ENCODE data around the gene NPAS3.

- TF ChIP-seq CBX8 (IDR thresholded peaks at IDR 0.05; ENCODE audit: borderline replicate concordance, low read depth, low read length) (no peak), POLR2A (IDR thresholded peaks at IDR 0.05; ENCODE audit: control extremely low read depth in 1 of 2, low read depth in 2 of 2, low read length in 2 of 2) (no peak), EP300 (IDR thresholded peaks at IDR 0.05; ENCODE audit: borderline replicate concordance in 1 of 2, low read depth in 2 of 2, low read length in 2 of 2) (no peak), TCF12 (IDR thresholded peaks at IDR 0.05; ENCODE audit: low read depth, low read length) (no peak), JUN (IDR thresholded peaks at IDR 0.05; ENCODE audit: low read depth, low read length) (no peak), CTCF (IDR thresholded peaks at IDR 0.05; ENCODE audit: control extremely low read depth in 1 of 3, insufficient read depth in 1 of 3, low read depth in 1 of 3, low read length in 3 of 3) (no peak), ATF3 (IDR thresholded peaks at IDR 0.05; ENCODE audit: insufficient read depth, low read depth, low read length) (no peak), POLR2AphosphoS5 (IDR thresholded peaks at IDR 0.05; ENCODE audit: low read depth, low read length) (no peak), RAD21 (IDR thresholded peaks at IDR 0.05 in 1 of 2, conservative IDR thresholded peaks at IDR 0.05 in 1 of 2; ENCODE audit: low read depth in 2 of 2, low read length in 2 of 2) (no peak), FOSL1 (IDR thresholded peaks at IDR 0.05; ENCODE audit: insufficient read depth, low read depth, low read length) (no peak)
Observed at GRCh38 chr14:33670235-33670634, 731.6 kb downstream of the NPAS3 start.

Data from H1 (cell line).